Natural killer cell (primary cell): ENCODE data around the gene FBXO15. TPM values are rescaled to one million over a fixed set of nuclear protein-coding genes. Genes with fewer than 3 reads are reported as not detected.
A peak's percentile ranks its signal among the peaks of the same experiment; 100 is the strongest.

Source experiments
- ATAC-seq, 3 donors: fragments of 150-1000 bp in 2 of 3; fragments of 200-7000 bp in 1 of 3; cut with Tn5 transposase; 1 replicate in 1 of 3; 2 replicates in 2 of 3; pipeline ENCODE4 v1.10.0; 2021; ENCODE audit warnings: mild to moderate bottlenecking in 2 of 3, moderate library complexity in 2 of 3
- DNase-seq, 2 donors: peaks; one replicate each; pipeline versions ENCODE4 v3.0.0 to v3.0.0-alpha.2; 2013 to 2021; ENCODE audit warnings: mixed read lengths in 1 of 2
- H3K27ac ChIP-seq: one replicate; pipeline ENCODE4 v1.5.1; 2013; ENCODE audit warnings: mild to moderate bottlenecking, low read length
- H3K27me3 ChIP-seq: one replicate; pipeline ENCODE4 v1.6.1; 2013; ENCODE audit warnings: low read length; ENCODE audit not compliant: control insufficient read depth, insufficient read depth
- H3K36me3 ChIP-seq: one replicate; pipeline ENCODE4 v1.6.1; 2013; ENCODE audit warnings: low read length; ENCODE audit not compliant: control insufficient read depth, insufficient read depth
- H3K4me1 ChIP-seq: one replicate; pipeline ENCODE4 v1.6.1; 2013; ENCODE audit warnings: low read length; ENCODE audit not compliant: control insufficient read depth, insufficient read depth
- H3K4me3 ChIP-seq: one replicate; pipeline ENCODE4 v1.5.1; 2013; ENCODE audit warnings: low read length
- H3K9me3 ChIP-seq: one replicate; pipeline ENCODE4 v1.6.1; 2013; ENCODE audit warnings: low read length; ENCODE audit not compliant: control insufficient read depth, insufficient read depth
- H3K27ac Mint-ChIP-seq, 2 donors: one replicate each; pipeline ENCODE4 v1.8.0; 2022; ENCODE audit warnings: mild to moderate bottlenecking in 2 of 2, mixed read lengths in 2 of 2, moderate library complexity in 1 of 2
- H3K27me3 Mint-ChIP-seq, 2 donors: one replicate each; pipeline ENCODE4 v1.8.0; 2022; ENCODE audit warnings: low read depth in 2 of 2, mixed read lengths in 2 of 2
- H3K36me3 Mint-ChIP-seq: one replicate; pipeline ENCODE4 v1.8.0; 2022; ENCODE audit warnings: mixed read lengths
- H3K4me1 Mint-ChIP-seq, 2 donors: one replicate each; pipeline ENCODE4 v1.8.0; 2022; ENCODE audit warnings: mixed read lengths in 2 of 2
- H3K4me3 Mint-ChIP-seq: one replicate; pipeline ENCODE4 v1.8.0; 2022; ENCODE audit warnings: mild to moderate bottlenecking, moderate library complexity, mixed read lengths
- H3K9me3 Mint-ChIP-seq, 2 donors: one replicate each; pipeline ENCODE4 v1.8.0; 2022; ENCODE audit warnings: mixed read lengths in 2 of 2
- CTCF ChIP-seq: fragments of 200-600 bp; IDR thresholded peaks from one replicate; pipeline ENCODE4 v1.8.0; 2022; ENCODE audit warnings: antibody characterized with exemption
- WGBS: methylation state at CpG from one replicate; pipeline ENCODE4 v1.1.7; 2013; ENCODE audit warnings: missing lambda C conversion rate; ENCODE audit not compliant: insufficient coverage; 5-methylcytosine and 5-hydroxymethylcytosine counted together
- intact Hi-C: fragments of 100-400 bp; cut with micrococcal nuclease; formaldehyde crosslinking; loops from one replicate; pipeline ENCODE4 v1.14.2; 2022
- total RNA-seq, 4 donors: library from RNA; stranded (reverse); fragments of 120-200 nt in 1 of 4; gene quantifications; one replicate each; pipeline versions ENCODE4 v1.2.3 to v1.2.4, GENCODE V29; 2013 to 2022

The FBXO15 gene
- total RNA-seq, 3 donors from 2014 or later (not counting 1 experiment from before 2014, with no cell fraction given) = 0.50 to 2.6 (median 0.87) TPM

- Mint-ChIP-seq H3K9me3 (no peaks in the 10 kb centered on the region), H3K27me3 (peaks cover 8 to 36% of the 10 kb centered on the region in 2 donors), H3K36me3 (no peaks in the 10 kb centered on the region), H3K4me1 (no peaks in the 10 kb centered on the region), H3K27ac (no peak overlapping the region), H3K4me3 (no peak overlapping the region)
- H3K9me3 ChIP-seq = no peaks in the 10 kb centered on the region
- DNase-seq (no peak), ATAC-seq (no peak)
- no peak for TF ChIP-seq CTCF
- H3K4me1 ChIP-seq = no peaks in the 10 kb centered on the region
- intact Hi-C loops = no loop called here
- 77% methylated on average over 5 of the region's 5 CpGs for WGBS
- no peaks in the 10 kb centered on the region for H3K27me3 ChIP-seq
- H3K27ac ChIP-seq = peak overlapping the region; percentile 26
- H3K4me3 ChIP-seq = no peak overlapping the region
- no peaks in the 10 kb centered on the region for H3K36me3 ChIP-seq
These were observed 84.1 kb downstream of the FBXO15 start for GRCh38 chr18:74063557-74063956.

GRCh38 chr18:74063023-74063422, 84.6 kb downstream of the FBXO15 start:
- Mint-ChIP-seq H3K27me3 (peaks cover 8 to 36% of the 10 kb centered on the region in 2 donors), H3K4me3 (no peak overlapping the region), H3K4me1 (no peaks in the 10 kb centered on the region), H3K27ac (no peak overlapping the region), H3K9me3 (no peaks in the 10 kb centered on the region), H3K36me3 (no peaks in the 10 kb centered on the region)
- 63% methylated on average over 3 of the region's 3 CpGs for WGBS
- DNase-seq (peak in 1 of 2 donors; percentile 32), ATAC-seq (no peak)
- TF ChIP-seq CTCF = no peak
- no peak overlapping the region for H3K4me3 ChIP-seq
- peak overlapping the region; percentile 26 for H3K27ac ChIP-seq
- intact Hi-C loops = no loop called here
- no peaks in the 10 kb centered on the region for H3K9me3 ChIP-seq
- no peaks in the 10 kb centered on the region for H3K27me3 ChIP-seq
- H3K4me1 ChIP-seq = no peaks in the 10 kb centered on the region
- H3K36me3 ChIP-seq = no peaks in the 10 kb centered on the region

GRCh38 chr18:74062037-74062436, 85.6 kb downstream of the FBXO15 start:
- H3K4me3 ChIP-seq = no peak overlapping the region
- H3K4me1 ChIP-seq = no peaks in the 10 kb centered on the region
- intact Hi-C loops = no loop called here
- H3K9me3 ChIP-seq = no peaks in the 10 kb centered on the region
- TF ChIP-seq CTCF = no peak
- H3K4me1 Mint-ChIP-seq = no peaks in the 10 kb centered on the region
- ATAC-seq = no peak
- H3K4me3 Mint-ChIP-seq = no peak overlapping the region
- no peaks in the 10 kb centered on the region for H3K36me3 ChIP-seq
- no peak overlapping the region for H3K27ac Mint-ChIP-seq
- DNase-seq = no peak
- peaks cover 8 to 36% of the 10 kb centered on the region in 2 donors for H3K27me3 Mint-ChIP-seq
- H3K27me3 ChIP-seq = no peaks in the 10 kb centered on the region
- H3K27ac ChIP-seq = no peak overlapping the region
- H3K36me3 Mint-ChIP-seq = no peaks in the 10 kb centered on the region
- 96% methylated on average over 3 of the region's 3 CpGs for WGBS
- no peaks in the 10 kb centered on the region for H3K9me3 Mint-ChIP-seq

- peaks cover 11 to 27% of the 10 kb centered on the region in 2 donors for H3K27me3 Mint-ChIP-seq
- Histone ChIP-seq H3K36me3 (no peaks in the 10 kb centered on the region), H3K4me1 (no peaks in the 10 kb centered on the region), H3K27ac (no peak overlapping the region), H3K9me3 (no peaks in the 10 kb centered on the region), H3K4me3 (no peak overlapping the region), H3K27me3 (no peaks in the 10 kb centered on the region)
- H3K9me3 Mint-ChIP-seq = peaks cover 0 to 5% of the 10 kb centered on the region in 2 donors
- TF ChIP-seq CTCF = no peak
- H3K4me3 Mint-ChIP-seq = no peak overlapping the region
- H3K4me1 Mint-ChIP-seq = no peaks in the 10 kb centered on the region
- intact Hi-C loops = no loop called here
- no peak for DNase-seq
- H3K27ac Mint-ChIP-seq = no peak overlapping the region
- H3K36me3 Mint-ChIP-seq = no peaks in the 10 kb centered on the region
- no peak for ATAC-seq
- whole genome bisulfite sequencing = 55% methylated on average over 3 of the region's 3 CpGs
These were observed 87.1 kb downstream of the FBXO15 start for GRCh38 chr18:74060579-74060978.
